ENCODE measurements around the gene ATE1.
A peak's percentile ranks its signal among the peaks of the same experiment; 100 is the strongest.
"Not testable (repeated sequence)": the region's sequence is repeated elsewhere in the genome, so short reads cannot be mapped to it uniquely, and the experiment has no call there.

ATE1 gene

GRCh38 chr10:121927841-121928527, at the start of gene ATE1:
Gene ATE1, minus strand, starts transcription at chr10:121928031. Its CDS starts 82 bp downstream, at chr10:121927949.
- H3K4me3 ChIP-seq (replicated peaks; ENCODE audit: low read depth, low read length) = peak within 1 kb of the TSS; percentile 90
- no peak for TF ChIP-seq CTCF (IDR thresholded peaks at IDR 0.05; ENCODE audit: low read length, missing control alignments)
- peak; percentile 94 for DNase-seq (ENCODE audit: low read depth)

- no peak overlapping the region for H3K4me3 ChIP-seq (replicated peaks; ENCODE audit: low read depth, low read length)
- no peak for TF ChIP-seq CTCF (IDR thresholded peaks at IDR 0.05; ENCODE audit: low read length, missing control alignments)
- no peak for DNase-seq (ENCODE audit: low read depth)
Observed at GRCh38 chr10:121976607-121977006, 48.8 kb upstream of the ATE1 start.

GRCh38 chr10:121975295-121976086, 47.7 kb upstream of the ATE1 start:
- TF ChIP-seq CTCF (IDR thresholded peaks at IDR 0.05; ENCODE audit: low read length, missing control alignments) = peak; percentile 30
- no peak for DNase-seq (ENCODE audit: low read depth)
- peak overlapping the region; percentile 67 for H3K4me3 ChIP-seq (replicated peaks; ENCODE audit: low read depth, low read length)

- TF ChIP-seq CTCF (IDR thresholded peaks at IDR 0.05; ENCODE audit: low read length, missing control alignments) = no peak
- H3K4me3 ChIP-seq (replicated peaks; ENCODE audit: low read depth, low read length) = peak within 1 kb of the TSS; percentile 67
- DNase-seq (ENCODE audit: low read depth) = peak; percentile 76
Observed at GRCh38 chr10:121974535-121975294, 46.9 kb upstream of the ATE1 start, which contains the start of gene NSMCE4A. Gene NSMCE4A, minus strand, starts transcription at chr10:121975217. Its CDS starts 52 bp downstream, at chr10:121975165.

GRCh38 chr10:121974019-121974534, 46.2 kb upstream of the ATE1 start:
- no peak for TF ChIP-seq CTCF (IDR thresholded peaks at IDR 0.05; ENCODE audit: low read length, missing control alignments)
- DNase-seq (ENCODE audit: low read depth) = no peak

GRCh38 chr10:121969086-121969485, 41.3 kb upstream of the ATE1 start:
- not testable (repeated sequence) for DNase-seq (ENCODE audit: low read depth); H3K4me3 ChIP-seq (replicated peaks; ENCODE audit: low read depth, low read length)

More at GRCh38 chr10:121974019-121974534, 46.2 kb upstream of the ATE1 start:
- peak overlapping the region; percentile 67 for H3K4me3 ChIP-seq (replicated peaks; ENCODE audit: low read depth, low read length)

- H3K4me3 ChIP-seq (replicated peaks; ENCODE audit: low read depth, low read length) = no peak overlapping the region
- no peak for TF ChIP-seq CTCF (IDR thresholded peaks at IDR 0.05; ENCODE audit: low read length, missing control alignments)
- no peak for DNase-seq (ENCODE audit: low read depth)
Observed at GRCh38 chr10:121965996-121966395, 38.2 kb upstream of the ATE1 start.

All from fibroblast of pulmonary artery (primary cell).